ENCODE data around the gene GREM1.

The GREM1 gene

DNA sequence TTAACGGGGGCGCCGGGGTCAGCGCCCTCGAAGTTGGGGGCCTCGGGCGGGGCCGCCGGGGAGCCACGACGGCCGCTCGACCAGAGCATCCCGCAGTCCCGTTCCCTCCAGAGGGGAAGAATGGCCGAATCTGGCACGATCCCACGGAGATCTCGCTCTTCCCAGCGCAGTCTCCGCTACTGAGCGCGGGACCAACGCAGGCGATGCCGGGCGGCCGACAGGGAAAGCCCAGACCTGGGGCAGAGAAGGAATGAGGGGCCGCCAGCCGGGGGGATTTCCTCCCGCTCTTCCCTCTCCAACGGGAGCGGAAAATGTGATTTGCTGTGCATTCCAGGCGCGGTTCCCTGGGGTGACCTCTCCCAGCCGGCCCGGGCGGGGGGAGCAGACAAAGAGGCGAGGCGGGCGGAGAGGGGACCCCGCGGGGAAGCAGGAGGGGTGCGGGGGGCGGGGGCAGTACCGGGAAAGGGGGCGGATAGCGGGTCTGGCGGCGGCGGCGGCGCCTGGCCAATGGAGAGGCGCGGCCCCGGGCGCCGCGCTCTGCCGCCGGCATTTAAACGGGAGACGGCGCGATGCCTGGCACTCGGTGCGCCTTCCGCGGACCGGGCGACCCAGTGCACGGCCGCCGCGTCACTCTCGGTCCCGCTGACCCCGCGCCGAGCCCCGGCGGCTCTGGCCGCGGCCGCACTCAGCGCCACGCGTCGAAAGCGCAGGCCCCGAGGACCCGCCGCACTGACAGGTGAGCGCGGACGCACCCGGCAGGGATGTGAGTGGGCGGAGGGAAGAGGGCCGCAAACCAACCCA, at the start of gene GREM1:
GREM1 (plus strand) TSS at position 579 of the 801 bp plus-strand sequence. CDS start 12,687 bp downstream, outside the sequence.
- no peak for DNase-seq

DNA sequence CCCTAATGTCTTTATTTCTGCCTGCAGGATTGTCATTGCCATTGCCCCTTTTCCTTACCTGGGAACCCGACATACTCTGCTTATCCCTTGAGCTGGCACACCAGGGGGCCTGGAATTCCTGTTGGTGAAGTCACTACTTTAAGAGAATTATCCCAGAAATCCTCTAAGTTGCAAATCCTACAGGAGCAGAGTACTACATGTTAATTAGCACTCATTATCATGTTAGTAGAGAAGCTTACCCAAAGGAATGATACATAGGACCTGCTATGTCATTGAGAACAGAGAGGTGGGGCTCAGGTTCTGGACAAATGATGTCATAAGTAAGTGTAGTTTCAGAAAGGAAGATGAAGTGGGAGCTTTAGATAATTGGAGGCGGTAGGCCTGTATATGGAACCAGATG, 48.9 kb upstream of the GREM1 start:
- DNase-seq = no peak

DNA sequence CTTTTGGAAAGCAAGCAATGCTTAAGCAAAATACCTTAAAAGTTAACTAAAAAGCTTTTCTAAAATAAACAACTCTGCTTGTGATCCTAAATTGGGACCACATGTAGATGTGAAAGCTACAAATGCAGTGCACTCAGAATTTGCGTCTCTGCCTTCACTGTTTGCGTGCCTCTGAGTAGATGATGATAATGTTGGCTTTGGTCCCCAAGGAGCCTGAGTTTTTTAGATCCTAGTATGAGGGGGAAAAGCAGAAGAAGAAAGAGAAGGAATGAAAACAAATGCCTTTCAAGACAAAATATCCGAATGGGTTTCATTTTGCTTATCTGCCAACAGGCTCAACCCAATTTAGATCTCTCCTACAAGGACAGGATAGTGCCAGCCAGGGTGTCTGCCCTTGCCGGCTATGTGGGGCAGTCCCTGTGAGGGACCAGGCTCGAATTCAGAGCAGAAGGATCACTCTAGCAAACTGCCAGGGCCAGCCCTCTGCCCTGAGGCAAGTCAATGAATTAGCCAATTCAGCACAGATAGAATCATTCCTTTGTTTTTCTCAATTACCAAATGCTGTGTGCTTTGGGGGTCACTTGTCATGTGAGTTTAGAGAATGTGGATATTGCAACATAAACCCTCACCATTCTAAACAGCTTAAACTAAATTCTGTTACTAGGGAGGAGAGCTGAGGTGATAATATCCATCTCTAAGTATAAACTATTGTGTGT, 47.8 kb upstream of the GREM1 start:
- no peak for DNase-seq

- DNase-seq = no peak
These were observed 47.2 kb upstream of the GREM1 start for GRCh38 chr15:32670623-32671022.

DNA sequence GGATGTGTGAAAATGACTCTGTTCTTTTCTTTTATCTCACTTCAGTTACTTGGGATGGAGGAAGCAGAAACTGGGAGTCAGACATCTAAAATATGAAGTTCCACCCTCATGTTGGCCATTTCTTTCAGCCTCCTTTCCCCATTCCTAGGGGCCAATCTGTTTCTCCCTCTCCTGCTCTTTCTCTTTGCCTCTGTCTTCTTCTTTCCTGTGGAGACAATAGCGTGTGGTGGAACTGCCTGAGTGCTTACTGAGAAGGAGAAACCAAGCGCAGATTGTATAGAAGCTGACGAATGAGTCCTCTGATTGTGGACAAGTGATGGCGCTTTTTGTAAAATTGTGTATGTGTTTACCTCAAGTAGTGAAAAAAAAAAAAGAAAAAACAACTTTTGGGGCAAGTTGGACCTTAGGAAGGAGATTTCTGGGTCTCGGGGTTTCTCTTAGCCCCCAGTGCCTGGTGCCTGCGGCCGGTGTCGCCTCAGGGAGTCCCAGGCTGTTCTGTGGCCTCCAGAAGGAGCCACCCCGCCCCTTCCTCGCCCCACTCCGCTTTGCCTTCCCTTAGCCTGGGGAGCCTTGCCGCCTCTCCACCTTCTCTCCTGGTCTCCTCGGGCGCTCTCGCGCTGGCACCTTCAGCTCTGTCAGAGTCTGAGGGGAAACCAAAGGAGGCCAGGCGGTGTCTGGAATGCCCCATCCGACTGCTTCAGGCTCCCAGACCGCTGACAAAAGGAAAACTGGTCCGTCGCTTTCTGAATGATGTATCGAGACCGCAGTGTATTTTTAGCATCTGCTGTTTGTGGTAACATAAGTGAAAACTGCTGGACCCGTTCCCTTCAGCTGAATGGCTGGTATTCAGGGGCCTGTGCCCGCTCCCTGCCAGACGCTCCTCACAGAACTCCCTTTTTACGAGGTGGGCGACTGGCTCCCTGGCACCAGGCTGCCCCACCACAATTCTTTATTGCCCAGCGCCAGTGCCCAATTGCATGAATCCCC, 46.2 kb upstream of the GREM1 start:
- DNase-seq = no peak

GRCh38 chr15:32674681-32675080, 43.1 kb upstream of the GREM1 start:
- DNase-seq = no peak

- DNase-seq = no peak
These were observed 42.3 kb upstream of the GREM1 start for GRCh38 chr15:32675466-32675865.

DNA sequence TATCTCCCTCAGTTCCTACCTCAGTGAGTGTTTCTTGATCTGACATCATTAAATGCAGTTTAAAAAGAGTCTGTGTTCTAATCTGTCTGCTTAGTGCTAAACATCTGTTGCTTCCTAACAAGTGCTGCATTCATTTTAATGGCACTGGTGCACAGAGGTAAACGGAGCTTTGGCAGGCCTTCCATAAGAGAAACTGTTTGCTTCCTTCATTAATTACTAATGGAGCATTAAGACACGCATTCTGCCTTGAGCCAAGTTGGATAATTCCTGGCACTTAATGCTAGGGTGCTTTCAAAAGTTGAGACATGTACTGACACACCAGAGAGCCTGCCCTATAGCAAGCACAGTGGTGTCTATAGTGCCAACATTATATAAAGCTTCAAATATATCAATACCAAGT, 41.6 kb upstream of the GREM1 start:
- DNase-seq = no peak

GRCh38 chr15:32677238-32677750, 40.5 kb upstream of the GREM1 start:
- no peak for DNase-seq

- no peak for DNase-seq
These were observed 38.5 kb upstream of the GREM1 start for GRCh38 chr15:32679298-32679690.

- DNase-seq = no peak
These were observed 35.2 kb upstream of the GREM1 start for GRCh38 chr15:32682569-32682968.

GRCh38 chr15:32682977-32683630, 34.7 kb upstream of the GREM1 start:
- DNase-seq = no peak

DNA sequence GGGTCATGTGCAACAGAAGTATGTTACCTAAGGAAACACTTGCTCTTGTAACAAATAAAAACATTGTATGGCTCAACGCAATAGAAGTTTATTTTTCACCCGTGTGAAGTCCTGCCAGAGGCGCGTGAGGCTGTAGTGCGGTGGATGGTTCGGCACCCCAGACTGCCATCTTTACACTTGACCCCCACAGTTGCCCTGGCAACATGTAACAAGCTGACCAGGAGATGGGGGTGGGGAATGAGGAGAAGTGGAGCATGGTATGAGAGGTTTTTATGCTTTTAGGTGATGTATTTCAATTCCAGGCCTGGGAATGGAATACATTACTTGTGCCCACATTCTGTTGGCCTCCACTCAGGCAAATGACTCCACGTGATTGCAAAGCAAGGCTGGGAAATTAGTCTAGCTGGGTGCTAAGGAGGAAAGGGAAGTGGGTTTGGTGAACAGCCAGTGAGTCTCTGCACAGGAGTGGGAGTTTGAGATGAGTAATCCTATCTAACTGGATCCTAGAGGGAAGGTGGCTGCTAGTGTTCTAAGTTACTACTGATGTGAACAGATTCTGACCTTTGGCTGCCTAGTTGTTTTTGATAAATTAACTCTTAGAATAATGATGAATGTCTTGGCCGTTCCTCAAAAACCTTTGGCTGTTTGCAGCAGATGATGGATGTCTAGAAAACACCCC, 33.8 kb upstream of the GREM1 start:
- DNase-seq = no peak

DNA sequence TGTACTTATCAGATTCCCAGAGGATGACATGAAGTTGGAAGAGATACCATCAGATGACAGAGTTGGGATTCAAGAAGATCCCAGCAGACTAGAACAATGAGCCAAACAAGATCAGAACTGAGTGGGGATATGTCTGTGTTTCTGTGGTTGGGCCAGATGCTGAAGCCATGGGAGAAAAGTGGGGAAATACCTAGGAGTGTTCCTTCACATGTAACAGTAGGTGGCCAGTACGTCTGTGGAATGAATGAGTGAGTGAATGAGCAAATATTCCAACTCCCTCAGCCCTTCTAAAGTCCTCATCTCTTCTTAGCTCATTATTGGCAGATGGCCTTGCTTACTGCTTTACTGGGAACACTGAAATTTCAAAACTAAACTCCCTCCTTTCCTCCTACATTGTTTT, 32.2 kb upstream of the GREM1 start:
- no peak for DNase-seq

- no peak for DNase-seq
These were observed 30.2 kb upstream of the GREM1 start for GRCh38 chr15:32687556-32687955.

DNA sequence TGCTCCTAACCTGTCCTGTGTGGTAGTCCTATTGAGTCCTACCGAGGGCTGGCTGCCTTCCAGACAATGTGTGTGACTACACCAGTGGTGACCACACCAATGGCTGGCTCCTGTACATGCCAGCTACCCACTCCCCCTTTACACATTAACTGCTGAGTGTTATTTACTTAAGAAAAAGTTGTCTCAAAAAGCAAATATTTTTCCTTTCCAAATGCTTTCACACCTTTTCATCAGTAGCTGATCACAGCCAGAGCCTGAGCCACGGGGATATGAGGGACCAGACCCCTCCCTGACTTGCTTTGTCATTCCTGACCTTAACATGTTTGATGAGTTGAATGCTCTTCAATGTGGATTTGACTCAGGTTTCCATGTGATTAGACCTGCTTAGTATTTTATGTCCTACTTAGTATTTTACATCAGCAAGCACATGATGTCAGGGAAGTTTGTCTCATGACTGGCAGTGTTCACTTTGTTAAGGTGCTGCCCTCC, 29.6 kb upstream of the GREM1 start:
- DNase-seq = no peak

- DNase-seq = no peak
These were observed 26.7 kb upstream of the GREM1 start for GRCh38 chr15:32690941-32691688.

DNA sequence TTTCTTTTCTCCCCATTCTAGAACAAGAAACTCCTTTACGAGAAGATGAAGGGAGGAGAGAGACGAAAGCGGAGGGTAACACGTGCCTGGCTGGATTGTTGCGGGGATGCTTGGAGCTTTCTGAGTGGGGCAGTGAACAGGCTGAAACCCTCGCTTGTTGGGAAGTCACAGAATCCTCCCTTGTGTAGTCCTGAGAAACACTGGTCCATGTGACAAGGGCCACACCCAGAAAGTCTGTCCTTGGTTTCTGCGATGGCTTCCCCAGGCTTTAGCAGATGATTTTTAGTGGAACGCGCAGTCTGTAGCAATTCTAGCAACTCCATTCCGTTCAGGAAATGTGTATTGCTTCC, 26.1 kb upstream of the GREM1 start:
- no peak for DNase-seq

- DNase-seq = no peak
These were observed 25.5 kb upstream of the GREM1 start for GRCh38 chr15:32692286-32692685.

- no peak for DNase-seq
These were observed 23.4 kb upstream of the GREM1 start for GRCh38 chr15:32694222-32694983.

All from activated CD4-positive, alpha-beta T cell treated with anti-CD3 and anti-CD28 coated beads, Interleukin-2, amount 50 U/mL, for 1 hour (primary cell).